Measurements from ENCODE around the gene PPP2R2B.

PPP2R2B gene

GRCh38 chr5:146643776-146644175, 234.8 kb downstream of the PPP2R2B start:
- no peak overlapping the region for H3K4me3 ChIP-seq (ENCODE audit: low read depth, low read length)

DNA sequence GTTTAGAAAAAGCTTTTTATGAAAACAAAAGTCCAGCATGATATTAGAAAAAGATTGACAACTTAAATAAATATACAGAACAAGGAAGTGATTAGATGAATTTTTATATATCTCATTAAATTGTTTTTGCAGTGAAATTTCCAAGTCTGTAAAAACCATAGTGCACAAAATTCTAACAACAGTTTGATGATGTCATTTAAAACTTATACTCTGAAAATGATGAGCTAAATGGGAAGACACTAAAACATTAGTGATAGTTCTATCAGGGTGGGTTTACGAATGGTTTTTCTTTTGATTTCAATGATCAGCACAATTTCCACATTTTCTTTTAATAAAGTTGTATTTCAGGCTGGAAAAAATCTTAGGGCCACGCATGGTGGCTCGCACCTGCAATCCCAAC, 236.1 kb downstream of the PPP2R2B start:
- no peak overlapping the region for H3K4me3 ChIP-seq (ENCODE audit: low read depth, low read length)

More at GRCh38 chr5:146643776-146644175, 234.8 kb downstream of the PPP2R2B start:
- TF ChIP-seq CTCF (IDR thresholded peaks at IDR 0.05; ENCODE audit: low read depth, low read length), result no peak

DNA sequence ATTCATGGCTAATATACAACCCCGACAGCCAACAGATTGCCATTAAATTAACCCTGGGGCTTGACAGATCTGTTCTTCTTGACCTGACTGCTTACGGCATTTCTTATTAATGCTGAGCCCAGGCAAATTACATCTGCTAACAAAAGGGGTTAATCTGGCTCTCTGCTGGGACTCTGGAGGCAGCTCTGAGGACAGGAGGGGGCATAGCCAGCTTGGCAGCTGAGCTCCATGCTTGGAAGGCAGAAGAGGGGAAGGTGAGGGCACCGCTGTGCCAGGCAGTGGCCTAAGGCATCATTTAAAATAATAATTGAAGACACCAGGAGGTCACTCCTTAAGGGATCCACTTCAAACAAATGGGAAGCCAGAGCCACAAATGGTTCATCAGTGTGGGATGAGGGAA, 236.6 kb downstream of the PPP2R2B start:
- no peak overlapping the region for H3K4me3 ChIP-seq (ENCODE audit: low read depth, low read length)
- TF ChIP-seq CTCF (IDR thresholded peaks at IDR 0.05; ENCODE audit: low read depth, low read length), result no peak

More for the DNA sequence above, 236.1 kb downstream of the PPP2R2B start:
- no peak for TF ChIP-seq CTCF (IDR thresholded peaks at IDR 0.05; ENCODE audit: low read depth, low read length)

DNA sequence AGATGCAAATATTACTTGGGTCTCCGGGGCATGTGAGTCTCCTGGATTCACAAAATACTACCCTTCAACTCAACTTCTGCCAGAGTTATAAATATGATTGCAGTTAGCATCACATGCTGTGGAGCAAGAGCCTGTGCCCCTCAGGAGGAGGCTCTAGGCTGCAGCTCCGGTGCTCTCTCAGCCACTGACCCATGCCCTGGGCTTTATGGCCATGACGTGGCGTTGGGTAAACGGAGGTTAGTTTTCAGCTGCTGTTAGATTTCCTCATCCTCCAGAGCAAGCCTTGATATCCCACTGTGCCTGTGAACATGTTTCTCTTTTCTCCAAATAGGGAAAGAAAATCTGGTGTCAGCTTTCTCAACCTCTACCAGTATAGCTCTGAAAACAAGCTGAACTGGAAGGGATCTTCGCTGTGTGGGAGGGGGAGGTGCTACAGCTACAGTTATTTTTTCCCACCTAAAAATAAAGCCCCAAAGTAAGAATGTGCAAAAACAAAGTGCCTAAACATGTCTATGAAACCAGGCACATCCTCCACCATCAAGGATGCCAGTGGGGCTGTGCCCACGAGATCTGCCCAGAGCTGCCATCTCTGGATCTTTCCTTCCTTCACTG, 238.2 kb downstream of the PPP2R2B start:
- H3K4me3 ChIP-seq (ENCODE audit: low read depth, low read length), result no peak overlapping the region
- no peak for TF ChIP-seq CTCF (IDR thresholded peaks at IDR 0.05; ENCODE audit: low read depth, low read length)

- no peak overlapping the region for H3K4me3 ChIP-seq (ENCODE audit: low read depth, low read length)
- no peak for TF ChIP-seq CTCF (IDR thresholded peaks at IDR 0.05; ENCODE audit: low read depth, low read length)
These were observed 243.1 kb downstream of the PPP2R2B start for GRCh38 chr5:146635443-146635842.

DNA sequence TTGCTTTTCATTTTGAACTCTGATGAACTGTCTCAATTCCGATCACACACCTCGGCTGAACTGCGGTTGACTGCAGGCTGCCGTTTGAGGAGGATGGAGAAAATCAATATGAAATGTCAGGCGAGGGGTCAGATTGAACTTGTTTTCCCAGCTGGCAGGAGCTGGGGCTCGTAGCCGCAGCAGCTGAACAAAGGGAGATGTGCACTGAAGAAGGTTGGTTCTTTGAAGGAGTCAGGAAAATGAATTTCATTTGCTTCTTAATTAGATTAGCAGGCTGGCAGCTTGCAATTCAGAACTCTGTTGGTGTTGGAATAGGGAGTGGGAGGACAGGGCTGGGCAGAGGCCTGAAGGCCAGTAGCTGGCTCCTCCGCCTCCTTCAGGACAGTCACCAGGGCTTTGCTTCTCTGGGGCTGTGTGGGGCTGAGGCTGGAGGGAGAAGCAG, 245.2 kb downstream of the PPP2R2B start:
- no peak overlapping the region for H3K4me3 ChIP-seq (ENCODE audit: low read depth, low read length)
- TF ChIP-seq CTCF (IDR thresholded peaks at IDR 0.05; ENCODE audit: low read depth, low read length), result no peak

DNA sequence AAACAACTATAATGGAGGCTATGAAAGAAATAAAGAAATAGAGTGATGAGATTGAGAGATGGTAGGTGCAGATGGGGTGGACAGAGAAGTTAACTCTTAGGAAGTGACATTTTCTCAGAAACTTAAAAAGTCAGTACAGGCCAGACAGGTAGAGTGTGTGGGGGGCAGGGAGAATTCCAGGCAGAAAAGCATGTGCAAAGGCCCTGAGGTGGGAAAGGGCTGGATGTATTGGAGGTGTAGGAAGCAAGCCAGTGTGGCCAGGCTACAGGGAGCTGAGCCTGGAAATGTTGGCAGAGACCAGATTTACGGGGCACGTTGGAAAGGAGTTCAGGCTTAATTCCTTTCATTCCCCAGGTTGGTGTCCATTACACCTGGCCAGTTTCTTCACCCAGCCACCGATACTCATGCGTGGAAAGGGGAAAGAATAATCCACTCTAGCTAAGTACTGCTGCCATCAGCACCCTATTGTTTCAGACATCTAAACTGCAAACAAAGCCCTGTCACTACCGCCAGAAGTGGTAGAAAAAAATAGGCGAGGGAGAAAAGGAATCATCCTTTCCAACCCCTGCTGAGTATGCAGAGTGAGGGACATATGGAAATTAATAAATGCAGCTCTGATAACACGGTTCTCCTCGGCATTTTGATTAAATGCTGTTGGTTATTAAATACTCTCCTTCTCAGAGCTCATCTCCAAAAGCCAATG, 245.8 kb downstream of the PPP2R2B start:
- TF ChIP-seq CTCF (IDR thresholded peaks at IDR 0.05; ENCODE audit: low read depth, low read length), result no peak

More for the DNA sequence above, 245.8 kb downstream of the PPP2R2B start:
- H3K4me3 ChIP-seq (ENCODE audit: low read depth, low read length), result no peak overlapping the region
